WTC11 (cell line): ENCODE data around the gene SSR3. TPM values are rescaled to one million over a fixed set of nuclear protein-coding genes. Genes with fewer than 3 reads are reported as not detected.

Experiments
- ATAC-seq: fragments of 200-7000 bp; cut with Tn5 transposase; 2 replicates; pipeline ENCODE4 v1.10.0; 2021; ENCODE audit warnings: mild to moderate bottlenecking, moderate library complexity
- CTCF ChIA-PET: fragments of 300-600 bp; sonication (Branson Sonifier 250); formaldehyde crosslinking; loops from one replicate; lab custom pipeline; 2021; ENCODE audit warnings: antibody characterized with exemption; lab: Charles Lee
- POLR2A ChIA-PET: fragments of 350-600 bp; sonication (Branson Sonifier 250); formaldehyde crosslinking; loops from one replicate; lab custom pipeline; 2021; ENCODE audit warnings: antibody characterized with exemption; lab: Charles Lee
- DNase-seq: peaks from one replicate; pipeline ENCODE4 v3.0.0; 2021; ENCODE audit warnings: low spot score
- H3K27ac Mint-ChIP-seq: 2 replicates; pipeline ENCODE4 v1.8.0; 2021; ENCODE audit warnings: mixed read lengths
- H3K27me3 Mint-ChIP-seq: 2 replicates; pipeline ENCODE4 v1.8.0; 2021; ENCODE audit warnings: low read depth, mild to moderate bottlenecking, moderate library complexity, mixed read lengths
- H3K36me3 Mint-ChIP-seq: 2 replicates; pipeline ENCODE4 v1.8.0; 2021; ENCODE audit warnings: mixed read lengths
- H3K4me1 Mint-ChIP-seq: 2 replicates; pipeline ENCODE4 v1.8.0; 2022; ENCODE audit warnings: mixed read lengths
- H3K4me3 Mint-ChIP-seq: 2 replicates; pipeline ENCODE4 v1.8.0; 2021; ENCODE audit warnings: mild to moderate bottlenecking, moderate library complexity, mixed read lengths
- H3K9me3 Mint-ChIP-seq: 2 replicates; pipeline ENCODE4 v1.8.0; 2021; ENCODE audit warnings: mixed read lengths
- CDX4 ChIP-seq: fragments of 250-450 bp; sonication (Bioruptor Pico); IDR thresholded peaks from 2 replicates; pipeline ENCODE4 v1.9.0; 2021; ENCODE audit warnings: moderate library complexity, mild to moderate bottlenecking, inconsistent platforms, borderline replicate concordance
- CTCF ChIP-seq: fragments of 200-600 bp; IDR thresholded peaks from 2 replicates; pipeline ENCODE4 v1.8.0; 2022; ENCODE audit warnings: antibody characterized with exemption
- E2F5 ChIP-seq: sonication (generic); formaldehyde crosslinking; IDR thresholded peaks from 2 replicates; pipeline ENCODE4 v1.8.1; 2022; ENCODE audit warnings: mild to moderate bottlenecking, moderate library complexity, missing genetic modification reagents
- ERG ChIP-seq: fragments of 250-450 bp; sonication (Bioruptor Pico); IDR thresholded peaks from 2 replicates; pipeline ENCODE4 v1.8.0; 2021; ENCODE audit warnings: mild to moderate bottlenecking
- ETV6 ChIP-seq: sonication (generic); formaldehyde crosslinking; IDR thresholded peaks from 2 replicates; pipeline ENCODE4 v1.8.1; 2022; ENCODE audit warnings: mild to moderate bottlenecking, missing genetic modification reagents
- FOXP1 ChIP-seq: sonication (generic); formaldehyde crosslinking; IDR thresholded peaks from 2 replicates; pipeline ENCODE4 v1.8.0; 2022; ENCODE audit warnings: missing genetic modification reagents, mild to moderate bottlenecking, moderate library complexity, borderline replicate concordance
- GTF2I ChIP-seq: fragments of 250-450 bp; sonication (Bioruptor Pico); conservative IDR thresholded peaks from 2 replicates; pipeline ENCODE4 v1.4.0; 2021; ENCODE audit warnings: mild to moderate bottlenecking
- NFE2L1 ChIP-seq: sonication (generic); formaldehyde crosslinking; IDR thresholded peaks from 2 replicates; pipeline ENCODE4 v1.8.1; 2023; ENCODE audit warnings: missing genetic modification reagents
- NR3C1 ChIP-seq: sonication (generic); formaldehyde crosslinking; conservative IDR thresholded peaks from 2 replicates; pipeline ENCODE4 v1.8.1; 2023; ENCODE audit warnings: low read depth, mild to moderate bottlenecking, missing genetic modification reagents
- SMAD4 ChIP-seq: sonication (generic); formaldehyde crosslinking; IDR thresholded peaks from 2 replicates; pipeline ENCODE4 v1.8.0; 2022; ENCODE audit warnings: mild to moderate bottlenecking, missing genetic modification reagents
- STAT6 ChIP-seq: sonication (generic); formaldehyde crosslinking; conservative IDR thresholded peaks from 2 replicates; pipeline ENCODE4 v1.8.1; 2023; ENCODE audit warnings: mild to moderate bottlenecking, low read depth, missing genetic modification reagents, moderate library complexity
- TCF7 ChIP-seq: sonication (generic); formaldehyde crosslinking; IDR thresholded peaks from 2 replicates; pipeline ENCODE4 v1.8.0; 2022; ENCODE audit warnings: mild to moderate bottlenecking, low read depth, missing genetic modification reagents, moderate library complexity
- ZBTB21 ChIP-seq: sonication (generic); formaldehyde crosslinking; IDR thresholded peaks from 2 replicates; pipeline ENCODE4 v1.8.1; 2023; ENCODE audit warnings: mild to moderate bottlenecking, missing genetic modification reagents, borderline replicate concordance
- ZNF281 ChIP-seq: sonication (generic); formaldehyde crosslinking; IDR thresholded peaks from 2 replicates; pipeline ENCODE4 v1.8.0; 2023; ENCODE audit warnings: mild to moderate bottlenecking, missing genetic modification reagents
- ZNF532 ChIP-seq: fragments of 250-450 bp; sonication (Bioruptor Pico); IDR thresholded peaks from 2 replicates; pipeline ENCODE4 v1.9.0; 2021; ENCODE audit warnings: mild to moderate bottlenecking, borderline replicate concordance
- total RNA-seq: library from RNA; stranded (reverse); gene quantifications from 3 replicates; pipeline ENCODE4 v1.2.3, GENCODE V29; 2021

The SSR3 gene
- total RNA-seq, 1 experiment from 2014 or later: 162 TPM

- Mint-ChIP-seq H3K27me3 (no peaks in the 10 kb centered on the region), H3K9me3 (no peaks in the 10 kb centered on the region), H3K36me3 (no peaks in the 10 kb centered on the region), H3K4me1 (peaks cover 34% of the 10 kb centered on the region), H3K4me3 (no peak overlapping the region), H3K27ac (no peak overlapping the region)
- DNase-seq (no peak), ATAC-seq (no peak)
- TF ChIP-seq SMAD4 (CRISPR knock-in tag) (no peak), CDX4 (no peak), ZNF532 (CRISPR knock-in tag) (no peak), STAT6 (CRISPR knock-in tag) (no peak), E2F5 (no peak), CTCF (no peak), ETV6 (CRISPR knock-in tag) (no peak), NR3C1 (CRISPR knock-in tag) (no peak), ERG (CRISPR knock-in tag) (no peak), FOXP1 (CRISPR knock-in tag) (no peak), TCF7 (no peak), ZNF281 (CRISPR knock-in tag) (no peak), GTF2I (CRISPR knock-in tag) (no peak), NFE2L1 (CRISPR knock-in tag) (no peak), ZBTB21 (CRISPR knock-in tag) (no peak)
- ChIA-PET CTCF (interaction anchor here (0.9 to 1.2 kb wide), 2 partner anchors 360 to 373 kb away, joined by 3 to 4 read pairs; no protein-coding TSS in a partner anchor), POLR2A (no interaction called here)
Observed at GRCh38 chr3:156511987-156512677, 42.8 kb downstream of the SSR3 start.
